K562 (cell line): ENCODE measurements around the gene MFAP5. TPM values are rescaled to one million over a fixed set of nuclear protein-coding genes. Genes with fewer than 3 reads are reported as not detected.

Experiments used
- HDAC1 ChIP-seq, 2 experiments: fragments of 450-650 bp; IDR thresholded peaks; 2 replicates each; pipeline ENCODE4 v1.6.1; 2016 to 2017; ENCODE audit warnings: inconsistent platforms in 1 of 2, mild to moderate bottlenecking in 1 of 2, moderate library complexity in 1 of 2
- HDAC2 ChIP-seq: fragments of 450-650 bp; IDR thresholded peaks from 2 replicates; pipeline ENCODE4 v1.6.1; 2016; ENCODE audit warnings: mild to moderate bottlenecking
- KDM1A ChIP-seq, 2 experiments: fragments of 450-650 bp; IDR thresholded peaks; 2 replicates each; pipeline ENCODE4 v1.6.1; 2016; ENCODE audit warnings: mild to moderate bottlenecking in 2 of 2
- MAFK ChIP-seq: IDR thresholded peaks from 2 replicates; pipeline ENCODE4 v1.6.1; 2011; ENCODE audit warnings: low read length, improper control_type of control experiment
- MEIS2 ChIP-seq: fragments of 450-650 bp; IDR thresholded peaks from 2 replicates; pipeline ENCODE4 v1.6.1; 2014; ENCODE audit warnings: mild to moderate bottlenecking; ENCODE audit not compliant: partially characterized antibody
- NONO ChIP-seq, 2 experiments: fragments of 200-400 bp in 1 of 2; fragments of 450-650 bp in 1 of 2; formaldehyde crosslinking in 1 of 2; IDR thresholded peaks; 2 replicates each; pipeline ENCODE4 v1.6.1; 2017; ENCODE audit warnings: low read depth in 2 of 2, mild to moderate bottlenecking in 2 of 2, moderate library complexity in 2 of 2, low read length in 1 of 2
- RFX1 ChIP-seq: fragments of 450-650 bp; IDR thresholded peaks from 2 replicates; pipeline ENCODE4 v1.6.1; 2016; ENCODE audit warnings: mild to moderate bottlenecking, moderate library complexity
- SMAD2 ChIP-seq: fragments of 150-350 bp; IDR thresholded peaks from 2 replicates; pipeline ENCODE4 v1.6.1; 2014; ENCODE audit warnings: low read depth, mild to moderate bottlenecking, low read length
- SMAD3 ChIP-seq: fragments of 450-650 bp; formaldehyde crosslinking; conservative IDR thresholded peaks from 2 replicates; pipeline ENCODE4 v1.4.0; 2020; ENCODE audit warnings: mild to moderate bottlenecking
- TEAD1 ChIP-seq, 2 experiments: fragments of 450-650 bp in 1 of 2; sonication (generic) in 1 of 2; formaldehyde crosslinking; IDR thresholded peaks; 2 replicates each; pipeline versions ENCODE4 v1.4.0 to v1.8.0; 2020 to 2022; ENCODE audit warnings: mild to moderate bottlenecking in 2 of 2, missing genetic modification reagents in 1 of 2
- polyA plus RNA-seq, 8 experiments: library from polyadenylated mRNA; depleted of rRNA in 4 of 8; stranded (reverse) in 5 of 8; unstranded in 3 of 8; fragments of >200 nt; fragmentation: Nextera tagmentation in 2 of 8; fragmentation: Illumina TruSeq in 1 of 8; extraction: Ambion mirVana in 2 of 8; extraction: Trizol in 1 of 8; gene quantifications; 2 replicates each; pipeline versions ENCODE4 v1.2.1 to v1.2.3, GENCODE V29; 2011 to 2014; ENCODE audit warnings: inconsistent platforms in 1 of 8, missing spikeins in 1 of 8
- total RNA-seq, 7 experiments: library from RNA; depleted of rRNA in 6 of 7; stranded (reverse); fragments of >200 nt in 6 of 7; fragmentation: Illumina TruSeq in 2 of 7; extraction: Trizol in 2 of 7; gene quantifications; 2 replicates each; pipeline versions ENCODE4 v1.2.1 to v1.2.3, GENCODE V29; 2011 to 2021; ENCODE audit warnings: low replicate concordance in 1 of 7
- TF ChIP-seq, protein P1 (sequence below), 2 experiments: IDR thresholded peaks; 2 replicates each; pipeline ENCODE4 v1.6.1; 2012; ENCODE audit warnings: improper control_type of control experiment in 2 of 2, low read depth in 2 of 2, low read length in 2 of 2, borderline replicate concordance in 1 of 2
- TF ChIP-seq, protein P2 (sequence below): sonication (generic); formaldehyde crosslinking; IDR thresholded peaks from 2 replicates; pipeline ENCODE4 v1.8.0; 2023; ENCODE audit warnings: missing genetic modification reagents, mild to moderate bottlenecking, borderline replicate concordance
- TF ChIP-seq, protein P3 (sequence below): fragments of 250-450 bp; sonication (Bioruptor Pico); IDR thresholded peaks from 2 replicates; pipeline ENCODE4 v1.8.0; 2022; ENCODE audit warnings: moderate library complexity, mild to moderate bottlenecking, inconsistent platforms
- TF ChIP-seq, protein P4 (sequence below): fragments of 250-450 bp; sonication (Bioruptor Pico); IDR thresholded peaks from 2 replicates; pipeline ENCODE4 v1.5.0; 2021; ENCODE audit warnings: mild to moderate bottlenecking, borderline replicate concordance

Gene MFAP5
- total and polyA plus RNA-seq, 9 of the 15 experiments (the other 6 are each of a cell fraction or from before 2014, with no cell fraction given) = not detected

DNA sequence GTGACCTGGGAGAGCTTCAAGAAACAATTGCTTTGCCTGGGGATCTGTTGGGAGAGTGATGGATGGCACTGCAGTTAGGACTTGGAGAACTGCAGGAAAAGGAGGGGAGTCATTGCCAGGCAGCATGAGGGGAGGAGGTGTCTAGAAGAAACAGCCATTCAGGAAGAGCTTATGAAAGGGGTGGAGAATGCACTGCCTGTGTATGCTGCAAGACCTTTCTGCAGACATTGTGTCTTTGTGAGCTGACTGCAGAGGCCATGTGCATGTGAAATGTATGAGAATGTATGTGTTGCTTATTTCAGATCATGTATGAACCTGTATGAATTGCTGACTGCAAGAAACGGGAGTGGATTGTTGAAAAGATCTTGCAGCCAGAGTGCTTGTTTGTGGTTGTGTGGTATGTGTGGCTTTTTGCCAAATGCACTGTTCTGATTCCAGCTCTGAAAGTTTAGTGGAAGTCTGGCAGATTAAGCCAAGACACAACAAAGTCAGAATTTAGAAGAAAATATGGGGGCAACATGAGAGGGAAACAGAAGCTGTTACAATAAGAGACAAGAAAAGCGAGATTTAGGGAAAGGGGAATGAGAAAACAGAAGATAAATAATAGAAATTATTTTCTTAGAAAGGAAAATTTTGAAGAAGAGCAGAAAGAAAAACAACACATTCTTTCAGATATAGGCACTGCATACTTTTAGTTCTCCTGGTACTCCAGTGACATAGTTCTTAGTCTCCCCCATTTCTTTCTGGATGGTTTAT lies 25.4 kb upstream of the MFAP5 start (continued):
- TF ChIP-seq, protein P1, sequence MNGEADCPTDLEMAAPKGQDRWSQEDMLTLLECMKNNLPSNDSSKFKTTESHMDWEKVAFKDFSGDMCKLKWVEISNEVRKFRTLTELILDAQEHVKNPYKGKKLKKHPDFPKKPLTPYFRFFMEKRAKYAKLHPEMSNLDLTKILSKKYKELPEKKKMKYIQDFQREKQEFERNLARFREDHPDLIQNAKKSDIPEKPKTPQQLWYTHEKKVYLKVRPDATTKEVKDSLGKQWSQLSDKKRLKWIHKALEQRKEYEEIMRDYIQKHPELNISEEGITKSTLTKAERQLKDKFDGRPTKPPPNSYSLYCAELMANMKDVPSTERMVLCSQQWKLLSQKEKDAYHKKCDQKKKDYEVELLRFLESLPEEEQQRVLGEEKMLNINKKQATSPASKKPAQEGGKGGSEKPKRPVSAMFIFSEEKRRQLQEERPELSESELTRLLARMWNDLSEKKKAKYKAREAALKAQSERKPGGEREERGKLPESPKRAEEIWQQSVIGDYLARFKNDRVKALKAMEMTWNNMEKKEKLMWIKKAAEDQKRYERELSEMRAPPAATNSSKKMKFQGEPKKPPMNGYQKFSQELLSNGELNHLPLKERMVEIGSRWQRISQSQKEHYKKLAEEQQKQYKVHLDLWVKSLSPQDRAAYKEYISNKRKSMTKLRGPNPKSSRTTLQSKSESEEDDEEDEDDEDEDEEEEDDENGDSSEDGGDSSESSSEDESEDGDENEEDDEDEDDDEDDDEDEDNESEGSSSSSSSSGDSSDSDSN (IDR thresholded peaks at IDR 0.05; ENCODE audit: borderline replicate concordance in 1 of 2, low read depth in 2 of 2, low read length in 2 of 2) = no peak
- TF ChIP-seq NONO (IDR thresholded peaks at IDR 0.05; ENCODE audit: low read depth in 2 of 2, low read length in 1 of 2) (no peak), TEAD1 (CRISPR knock-in tag; IDR thresholded peaks at IDR 0.05) (peak in 1 of 2 experiments; percentile 65; a peak in 2 of 4 replicates), SMAD3 (CRISPR knock-in tag) (no peak), MAFK (no peak), KDM1A (IDR thresholded peaks at IDR 0.05) (peak; percentile 75 to 78), HDAC2 (no peak), RFX1 (no peak), MEIS2 (no peak), SMAD2 (no peak), HDAC1 (IDR thresholded peaks at IDR 0.05) (peak in 1 of 2 experiments; percentile 55; a peak in 2 of 4 replicates)
- TF ChIP-seq, protein P2, sequence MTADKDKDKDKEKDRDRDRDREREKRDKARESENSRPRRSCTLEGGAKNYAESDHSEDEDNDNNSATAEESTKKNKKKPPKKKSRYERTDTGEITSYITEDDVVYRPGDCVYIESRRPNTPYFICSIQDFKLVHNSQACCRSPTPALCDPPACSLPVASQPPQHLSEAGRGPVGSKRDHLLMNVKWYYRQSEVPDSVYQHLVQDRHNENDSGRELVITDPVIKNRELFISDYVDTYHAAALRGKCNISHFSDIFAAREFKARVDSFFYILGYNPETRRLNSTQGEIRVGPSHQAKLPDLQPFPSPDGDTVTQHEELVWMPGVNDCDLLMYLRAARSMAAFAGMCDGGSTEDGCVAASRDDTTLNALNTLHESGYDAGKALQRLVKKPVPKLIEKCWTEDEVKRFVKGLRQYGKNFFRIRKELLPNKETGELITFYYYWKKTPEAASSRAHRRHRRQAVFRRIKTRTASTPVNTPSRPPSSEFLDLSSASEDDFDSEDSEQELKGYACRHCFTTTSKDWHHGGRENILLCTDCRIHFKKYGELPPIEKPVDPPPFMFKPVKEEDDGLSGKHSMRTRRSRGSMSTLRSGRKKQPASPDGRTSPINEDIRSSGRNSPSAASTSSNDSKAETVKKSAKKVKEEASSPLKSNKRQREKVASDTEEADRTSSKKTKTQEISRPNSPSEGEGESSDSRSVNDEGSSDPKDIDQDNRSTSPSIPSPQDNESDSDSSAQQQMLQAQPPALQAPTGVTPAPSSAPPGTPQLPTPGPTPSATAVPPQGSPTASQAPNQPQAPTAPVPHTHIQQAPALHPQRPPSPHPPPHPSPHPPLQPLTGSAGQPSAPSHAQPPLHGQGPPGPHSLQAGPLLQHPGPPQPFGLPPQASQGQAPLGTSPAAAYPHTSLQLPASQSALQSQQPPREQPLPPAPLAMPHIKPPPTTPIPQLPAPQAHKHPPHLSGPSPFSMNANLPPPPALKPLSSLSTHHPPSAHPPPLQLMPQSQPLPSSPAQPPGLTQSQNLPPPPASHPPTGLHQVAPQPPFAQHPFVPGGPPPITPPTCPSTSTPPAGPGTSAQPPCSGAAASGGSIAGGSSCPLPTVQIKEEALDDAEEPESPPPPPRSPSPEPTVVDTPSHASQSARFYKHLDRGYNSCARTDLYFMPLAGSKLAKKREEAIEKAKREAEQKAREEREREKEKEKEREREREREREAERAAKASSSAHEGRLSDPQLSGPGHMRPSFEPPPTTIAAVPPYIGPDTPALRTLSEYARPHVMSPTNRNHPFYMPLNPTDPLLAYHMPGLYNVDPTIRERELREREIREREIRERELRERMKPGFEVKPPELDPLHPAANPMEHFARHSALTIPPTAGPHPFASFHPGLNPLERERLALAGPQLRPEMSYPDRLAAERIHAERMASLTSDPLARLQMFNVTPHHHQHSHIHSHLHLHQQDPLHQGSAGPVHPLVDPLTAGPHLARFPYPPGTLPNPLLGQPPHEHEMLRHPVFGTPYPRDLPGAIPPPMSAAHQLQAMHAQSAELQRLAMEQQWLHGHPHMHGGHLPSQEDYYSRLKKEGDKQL = no peak
- TF ChIP-seq, protein P3, sequence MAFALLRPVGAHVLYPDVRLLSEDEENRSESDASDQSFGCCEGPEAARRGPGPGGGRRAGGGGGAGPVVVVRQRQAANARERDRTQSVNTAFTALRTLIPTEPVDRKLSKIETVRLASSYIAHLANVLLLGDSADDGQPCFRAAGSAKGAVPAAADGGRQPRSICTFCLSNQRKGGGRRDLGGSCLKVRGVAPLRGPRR = no peak
- TF ChIP-seq, protein P4, sequence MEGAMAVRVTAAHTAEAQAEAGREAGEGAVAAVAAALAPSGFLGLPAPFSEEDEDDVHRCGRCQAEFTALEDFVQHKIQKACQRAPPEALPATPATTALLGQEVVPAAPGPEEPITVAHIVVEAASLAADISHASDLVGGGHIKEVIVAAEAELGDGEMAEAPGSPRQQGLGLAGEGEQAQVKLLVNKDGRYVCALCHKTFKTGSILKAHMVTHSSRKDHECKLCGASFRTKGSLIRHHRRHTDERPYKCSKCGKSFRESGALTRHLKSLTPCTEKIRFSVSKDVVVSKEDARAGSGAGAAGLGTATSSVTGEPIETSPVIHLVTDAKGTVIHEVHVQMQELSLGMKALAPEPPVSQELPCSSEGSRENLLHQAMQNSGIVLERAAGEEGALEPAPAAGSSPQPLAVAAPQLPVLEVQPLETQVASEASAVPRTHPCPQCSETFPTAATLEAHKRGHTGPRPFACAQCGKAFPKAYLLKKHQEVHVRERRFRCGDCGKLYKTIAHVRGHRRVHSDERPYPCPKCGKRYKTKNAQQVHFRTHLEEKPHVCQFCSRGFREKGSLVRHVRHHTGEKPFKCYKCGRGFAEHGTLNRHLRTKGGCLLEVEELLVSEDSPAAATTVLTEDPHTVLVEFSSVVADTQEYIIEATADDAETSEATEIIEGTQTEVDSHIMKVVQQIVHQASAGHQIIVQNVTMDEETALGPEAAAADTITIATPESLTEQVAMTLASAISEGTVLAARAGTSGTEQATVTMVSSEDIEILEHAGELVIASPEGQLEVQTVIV = no peak
